Endothelial cell of coronary artery (primary cell): ENCODE data around the gene TNFSF13B. TPM values are rescaled to one million over a fixed set of nuclear protein-coding genes. Genes with fewer than 3 reads are reported as not detected.

Source experiments
- total RNA-seq: library from RNA; depleted of rRNA; stranded (reverse); fragments of >200 nt; gene quantifications from 2 replicates; pipeline ENCODE4 v1.2.3, GENCODE V29; 2014

TNFSF13B gene, protein sequence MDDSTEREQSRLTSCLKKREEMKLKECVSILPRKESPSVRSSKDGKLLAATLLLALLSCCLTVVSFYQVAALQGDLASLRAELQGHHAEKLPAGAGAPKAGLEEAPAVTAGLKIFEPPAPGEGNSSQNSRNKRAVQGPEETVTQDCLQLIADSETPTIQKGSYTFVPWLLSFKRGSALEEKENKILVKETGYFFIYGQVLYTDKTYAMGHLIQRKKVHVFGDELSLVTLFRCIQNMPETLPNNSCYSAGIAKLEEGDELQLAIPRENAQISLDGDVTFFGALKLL
- 0.63 and 0.94 TPM in 2 replicates for total RNA-seq

GRCh38 chr13:108269601-108270328, at the start of gene TNFSF13B:
Gene TNFSF13B, plus strand, starts transcription at chr13:108269718. Its CDS starts 178 bp downstream, at chr13:108269896.

Other genes with a start within 250 kb of the TNFSF13B start
- 11.1 and 12.0 TPM in 2 replicates for gene LIG4, start 54.2 kb upstream of the TNFSF13B start, total RNA-seq
- 5.8 and 7.2 TPM in 2 replicates for gene ABHD13, start 51.3 kb upstream of the TNFSF13B start, total RNA-seq